Activated effector memory CD4-positive, alpha-beta T cell treated with anti-CD3 and anti-CD28 coated beads, Interleukin-2, amount 50 U/mL, for 16 hours (primary cell): ENCODE measurements around the gene NKAIN2.
"Not testable (repeated sequence)": the region's sequence is repeated elsewhere in the genome, so short reads cannot be mapped to it uniquely, and the experiment has no call there.

Experiments used
- DNase-seq: peaks from one replicate; pipeline ENCODE4 v3.0.0-alpha.2; 2020

Gene NKAIN2

GRCh38 chr6:124119596-124119995 is 315.9 kb downstream of the NKAIN2 start:
- no peak for DNase-seq

DNA sequence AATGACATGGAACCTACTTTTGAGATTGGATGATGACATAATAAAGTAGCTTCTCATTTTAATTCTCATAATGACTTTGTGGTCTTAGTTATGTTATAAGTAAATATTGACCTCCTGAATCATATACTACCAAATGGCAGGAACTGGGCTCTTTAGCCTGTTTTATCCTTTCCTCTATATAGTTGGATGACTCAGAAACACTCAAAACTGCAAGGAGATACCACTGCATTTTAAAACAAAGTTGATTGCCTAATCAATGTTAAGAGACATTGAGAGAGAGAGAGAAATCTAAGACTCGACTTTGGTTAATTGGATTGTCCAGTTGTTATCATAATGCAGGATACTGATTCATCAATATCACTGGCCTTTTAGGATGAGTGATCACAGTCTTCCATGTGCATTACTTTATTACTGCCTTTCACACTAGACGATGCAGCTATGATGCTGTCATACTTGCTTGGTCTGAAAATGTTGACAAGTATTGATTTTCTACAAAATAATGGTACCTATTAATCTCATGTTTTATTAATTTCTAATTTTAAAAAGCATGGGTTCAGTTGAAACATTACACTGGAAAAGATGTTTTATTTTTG is 320.0 kb downstream of the NKAIN2 start:
- no peak for DNase-seq

- DNase-seq: no peak
Observed at GRCh38 chr6:124131259-124131658, 327.6 kb downstream of the NKAIN2 start.

DNA sequence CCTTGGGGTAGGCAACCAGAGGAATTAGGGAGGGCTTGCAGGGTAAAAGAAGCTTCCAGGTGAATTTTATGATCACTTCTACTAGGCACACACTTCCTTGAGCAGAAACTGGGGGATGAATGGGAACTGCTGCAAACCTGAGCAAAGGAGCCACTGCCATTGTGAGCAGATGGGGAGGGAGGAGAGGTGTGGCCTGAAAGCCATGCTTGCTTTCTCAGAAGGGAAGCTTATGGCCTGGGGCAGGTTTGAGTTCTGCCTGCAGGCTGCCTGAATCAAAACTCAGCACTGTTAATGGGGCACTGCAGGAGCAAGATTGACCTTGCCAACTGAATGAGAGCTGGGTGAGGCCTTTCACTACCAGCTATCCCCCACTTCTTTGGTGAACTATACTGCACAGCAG is 328.1 kb downstream of the NKAIN2 start:
- DNase-seq: no peak

DNA sequence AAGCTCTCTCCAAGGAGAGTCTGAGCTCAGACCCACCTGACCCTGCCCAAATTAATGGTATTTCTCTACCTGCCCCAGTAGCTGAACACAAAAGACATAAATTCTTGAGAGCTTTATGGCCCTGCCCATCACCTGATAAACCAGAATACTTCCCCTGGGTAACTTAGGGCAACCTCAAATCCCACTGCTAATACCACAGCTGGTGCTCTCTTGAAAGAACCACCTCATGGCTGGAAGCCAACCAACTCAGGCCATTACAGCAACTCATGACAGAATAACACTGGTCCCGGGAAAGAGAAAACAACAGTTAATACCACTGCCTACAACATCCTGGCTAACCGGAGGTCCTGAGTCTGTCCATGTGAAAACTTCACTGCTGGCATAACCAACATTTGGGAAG is 328.6 kb downstream of the NKAIN2 start:
- DNase-seq: no peak

DNA sequence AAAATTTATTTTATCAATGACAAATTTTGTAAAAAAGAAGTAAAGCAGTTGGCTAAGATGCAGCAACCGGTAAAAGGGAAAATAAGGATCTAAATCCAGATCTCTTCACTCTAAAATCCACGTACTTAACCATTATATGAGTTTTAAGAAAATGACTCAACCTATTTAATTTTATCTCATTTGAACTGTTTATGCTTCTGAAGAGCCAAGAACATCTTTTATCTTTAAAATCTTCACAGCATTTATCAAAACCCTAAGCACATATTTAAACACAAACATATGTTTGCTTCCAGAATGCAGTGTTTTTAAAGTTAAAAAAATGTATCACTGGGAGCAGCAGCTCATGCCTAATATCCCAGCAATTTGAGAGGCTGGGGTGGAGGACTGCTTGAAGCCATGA is 339.2 kb downstream of the NKAIN2 start:
- DNase-seq: no peak

DNA sequence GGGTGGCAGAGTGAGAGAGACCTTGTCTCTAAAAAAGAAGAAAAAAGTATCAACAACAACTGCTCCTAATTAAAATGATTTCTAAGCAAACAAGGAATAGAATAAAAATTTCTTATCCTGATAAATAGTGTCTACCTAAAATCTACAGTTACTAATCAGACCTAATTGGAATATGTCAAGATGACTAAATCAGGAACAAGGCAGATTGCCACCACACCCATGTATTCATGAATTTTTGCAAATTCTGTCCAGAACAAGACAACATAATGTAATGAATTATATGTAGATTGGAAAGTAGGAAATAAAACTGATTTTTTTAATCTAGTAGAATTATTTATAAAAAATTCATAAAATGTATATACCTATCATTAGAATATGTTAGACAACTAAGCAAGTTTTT is 339.8 kb downstream of the NKAIN2 start:
- DNase-seq: no peak

DNA sequence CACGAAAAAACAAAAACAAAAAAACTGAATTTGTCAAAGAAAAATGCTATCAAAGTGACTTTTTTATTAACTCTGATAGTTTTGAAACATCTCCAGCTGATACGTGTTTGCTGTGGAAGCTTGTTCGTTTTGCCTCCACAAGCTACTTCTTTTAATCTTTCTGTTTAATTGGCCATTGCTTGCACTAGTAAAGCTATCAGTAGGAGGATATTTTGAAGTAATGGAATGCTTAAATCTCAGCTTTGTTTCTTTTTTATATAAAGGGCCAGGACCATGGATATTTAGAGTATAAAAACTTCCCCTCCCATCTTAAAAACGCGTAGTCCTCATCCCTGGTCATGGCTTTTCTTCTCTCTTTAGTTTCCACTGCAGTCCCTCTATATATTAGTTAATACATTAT is 344.0 kb downstream of the NKAIN2 start:
- no peak for DNase-seq

DNA sequence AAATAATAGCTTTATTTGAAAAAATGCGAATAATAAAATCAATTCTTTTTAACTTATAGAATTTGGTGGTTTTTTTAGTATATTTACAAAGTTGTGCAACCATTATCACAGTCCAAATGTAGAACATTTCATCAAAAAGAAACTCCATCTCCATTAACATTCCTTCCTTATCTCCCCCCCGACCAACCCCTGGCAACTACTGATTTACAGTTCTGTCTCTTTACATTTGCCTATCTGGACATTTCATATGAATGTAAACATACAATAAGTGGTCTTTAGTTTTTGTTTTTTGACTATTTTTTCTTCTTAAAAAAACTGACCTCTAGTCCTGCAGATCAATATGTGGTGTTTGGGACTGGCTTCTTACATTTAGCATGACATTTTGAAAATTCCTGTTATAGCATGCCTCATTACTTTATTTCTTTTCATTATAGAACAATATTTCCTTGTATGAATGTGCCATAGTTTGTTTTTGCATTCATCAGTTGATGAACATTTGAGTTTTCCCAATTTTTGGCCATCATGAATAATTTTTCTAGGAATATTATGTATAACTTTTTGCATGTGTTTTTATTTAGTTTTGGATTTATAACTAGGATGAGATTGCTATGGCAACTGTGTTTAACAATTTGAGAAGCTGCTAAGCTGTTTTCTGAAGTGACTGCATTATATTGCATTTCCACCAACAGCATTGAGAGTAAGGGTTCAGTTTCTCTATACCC is 344.7 kb downstream of the NKAIN2 start:
- no peak for DNase-seq

GRCh38 chr6:124149646-124150045 is 346.0 kb downstream of the NKAIN2 start:
- DNase-seq: no peak

- DNase-seq: no peak
Observed at GRCh38 chr6:124158024-124158423, 354.4 kb downstream of the NKAIN2 start.

- DNase-seq: no peak
Observed at GRCh38 chr6:124163676-124164075, 360.0 kb downstream of the NKAIN2 start.

GRCh38 chr6:124164343-124164742 is 360.7 kb downstream of the NKAIN2 start:
- no peak for DNase-seq

DNA sequence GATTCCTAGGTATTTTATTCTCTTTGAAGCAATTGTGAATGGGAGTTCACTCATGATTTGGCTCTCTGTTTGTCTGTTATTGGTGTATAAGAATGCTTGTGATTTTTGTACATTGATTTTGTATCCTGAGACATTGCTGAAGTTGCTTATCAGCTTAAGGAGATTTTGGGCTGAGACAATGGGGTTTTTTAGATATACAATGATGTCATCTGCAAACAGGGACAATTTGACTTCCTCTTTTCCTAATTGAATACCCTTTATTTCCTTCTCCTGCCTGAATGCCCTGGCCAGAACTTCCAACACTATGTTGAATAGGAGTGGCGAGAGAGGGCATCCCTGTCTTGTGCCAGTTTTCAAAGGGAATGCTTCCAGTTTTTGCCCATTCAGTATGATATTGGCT is 363.6 kb downstream of the NKAIN2 start:
- DNase-seq: not testable (repeated sequence)

GRCh38 chr6:124190256-124190655 is 386.6 kb downstream of the NKAIN2 start:
- DNase-seq: no peak

DNA sequence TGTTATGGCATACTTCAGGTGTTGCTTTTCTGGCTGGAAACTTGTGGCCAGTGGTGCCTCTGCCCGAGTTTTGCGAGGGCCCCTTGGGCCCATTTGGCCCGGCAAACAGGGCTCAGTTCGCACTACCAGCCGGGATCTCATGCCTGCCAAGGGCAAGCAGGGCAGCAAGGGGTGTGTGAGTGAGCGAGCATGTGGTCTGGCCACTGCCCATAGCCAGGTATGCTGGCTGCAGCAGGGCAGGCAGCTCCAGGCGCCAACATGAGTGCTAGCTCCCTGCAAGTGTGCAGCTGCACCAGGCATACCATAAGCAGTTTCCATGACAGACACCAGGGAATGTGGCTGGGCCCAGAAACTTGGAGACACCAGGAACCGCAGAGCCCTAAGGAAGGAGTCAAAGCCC is 389.5 kb downstream of the NKAIN2 start:
- no peak for DNase-seq

DNA sequence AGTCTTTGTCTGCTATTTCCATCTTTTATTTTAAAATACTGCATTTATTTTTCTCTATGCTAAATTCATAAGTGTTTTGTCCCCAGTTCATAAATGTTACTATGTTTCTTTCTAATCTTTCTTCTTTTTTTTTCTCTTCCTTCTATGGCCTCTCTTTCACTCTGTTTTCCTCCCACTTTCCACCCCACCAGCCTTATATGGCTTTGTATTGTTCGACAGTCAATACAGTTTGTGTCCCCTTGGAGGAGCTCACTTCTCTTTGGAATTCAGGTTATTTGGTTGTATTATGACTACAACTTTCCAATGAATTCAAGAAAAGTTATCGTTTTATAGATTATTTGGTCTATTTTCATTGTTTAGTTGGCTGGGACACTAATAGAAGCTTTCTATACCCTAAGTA is 393.5 kb downstream of the NKAIN2 start:
- DNase-seq: no peak

DNA sequence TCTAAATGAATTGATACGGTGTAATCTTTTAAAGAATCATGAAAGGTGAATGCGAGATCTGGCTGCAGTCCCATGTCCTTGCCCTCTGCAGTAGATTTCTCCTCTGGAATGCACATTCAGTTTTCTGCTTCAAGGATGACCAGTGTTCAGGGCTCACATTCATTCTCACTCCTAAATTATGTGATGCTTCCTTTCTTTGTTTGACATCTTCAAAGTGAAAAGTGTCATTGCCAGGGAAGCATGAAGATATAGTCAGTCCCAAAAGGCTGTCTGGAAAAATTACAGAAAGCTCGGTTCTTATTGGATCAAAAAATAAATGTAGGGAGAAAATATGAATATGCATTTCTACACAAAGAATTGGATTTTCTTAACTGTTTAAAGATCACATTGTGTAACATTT is 395.6 kb downstream of the NKAIN2 start:
- no peak for DNase-seq

DNA sequence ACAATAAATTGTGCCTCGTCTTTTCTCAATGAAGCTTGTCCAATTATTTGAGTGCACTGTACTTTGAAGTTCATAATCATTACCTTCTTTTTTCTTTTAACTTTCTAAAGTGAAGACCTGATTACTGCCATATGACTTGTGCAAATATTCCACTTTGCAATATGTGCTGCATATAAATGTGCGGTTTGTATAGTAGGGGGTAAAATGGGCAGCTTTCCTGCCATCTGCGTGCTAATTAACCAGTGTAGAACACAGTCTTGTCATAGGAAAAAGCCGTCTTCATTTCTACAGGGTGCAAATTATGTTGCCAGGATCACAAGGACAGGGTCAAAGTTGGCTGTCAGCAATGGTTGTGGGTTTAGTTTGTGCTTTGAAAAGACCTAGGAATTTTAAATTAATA is 397.0 kb downstream of the NKAIN2 start:
- no peak for DNase-seq

- DNase-seq: no peak
Observed at GRCh38 chr6:124203101-124203811, 399.6 kb downstream of the NKAIN2 start.

GRCh38 chr6:124203812-124204167 is 400.1 kb downstream of the NKAIN2 start:
- no peak for DNase-seq

DNA sequence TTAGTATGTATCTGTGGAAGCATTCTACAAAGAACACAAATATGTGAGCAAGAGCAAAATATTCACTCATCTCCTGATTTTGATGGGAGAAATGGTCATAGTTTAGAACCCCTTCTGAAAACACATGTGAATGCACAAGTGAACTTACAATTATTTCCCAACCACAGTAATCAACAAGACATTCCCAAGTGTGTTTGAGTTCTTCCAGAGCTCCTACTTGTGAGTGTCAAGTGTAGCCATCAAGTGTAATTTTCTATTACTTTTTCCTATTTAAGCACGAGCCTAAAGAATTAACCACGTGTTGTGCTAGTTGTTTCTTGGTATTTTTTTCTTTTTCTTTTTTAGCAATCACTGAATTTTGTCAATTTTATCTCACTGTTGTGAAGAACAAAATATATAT is 402.3 kb downstream of the NKAIN2 start:
- DNase-seq: no peak

GRCh38 chr6:124223611-124224345 is 420.1 kb downstream of the NKAIN2 start:
- no peak for DNase-seq

- DNase-seq: no peak
Observed at GRCh38 chr6:124226396-124226795, 422.7 kb downstream of the NKAIN2 start.
